ENCODE data around the gene APBA2.
"Not testable (repeated sequence)": the region's sequence is repeated elsewhere in the genome, so short reads cannot be mapped to it uniquely, and the experiment has no call there.

The APBA2 gene

DNA sequence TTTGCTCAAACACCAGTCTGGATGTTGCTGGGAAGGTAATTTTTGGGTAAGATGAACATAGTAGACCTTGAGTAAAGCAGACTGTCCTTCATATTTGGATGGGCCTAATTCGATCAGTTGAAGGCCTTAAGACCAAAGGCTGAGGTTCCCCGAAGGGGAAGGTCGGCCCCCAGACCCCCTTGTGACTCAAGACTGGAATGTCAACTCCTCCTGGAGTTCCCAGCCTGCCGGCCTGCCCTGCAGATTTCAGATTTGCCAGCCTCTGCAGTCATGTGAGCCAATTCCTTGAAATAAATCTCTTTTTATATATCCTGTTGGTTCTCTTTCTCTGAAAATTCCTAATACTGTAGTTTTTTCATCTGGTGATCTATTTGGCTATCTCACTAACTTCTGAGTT, 146.5 kb downstream of the APBA2 start:
- in situ Hi-C loops (cut with HindIII; ENCODE audit: low pct_ligation_motif_present, low pct_unique_long_range_greater_than_20kb, low sequenced_read_pairs): no loop called here

DNA sequence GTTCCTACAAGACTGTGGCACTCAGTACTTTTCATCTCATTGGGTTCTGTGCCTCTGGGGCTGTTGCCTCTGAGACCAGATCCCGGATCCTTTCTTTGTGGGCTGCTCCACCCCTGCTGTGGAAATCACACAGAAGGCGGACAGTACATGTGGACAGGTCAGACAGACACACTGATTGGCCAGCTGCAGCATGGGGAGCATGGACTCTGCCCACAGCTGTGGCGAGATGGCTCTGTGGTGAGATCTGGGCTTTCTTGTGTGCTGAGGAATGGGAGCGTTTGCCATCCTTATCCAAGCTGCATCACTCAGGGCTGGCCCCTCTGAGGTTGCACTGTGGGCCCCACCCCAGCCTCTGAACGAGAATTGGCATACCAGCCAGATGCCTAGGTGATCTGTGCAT, 147.0 kb downstream of the APBA2 start:
- no peak for DNase-seq
- in situ Hi-C loops (cut with HindIII; ENCODE audit: low pct_ligation_motif_present, low pct_unique_long_range_greater_than_20kb, low sequenced_read_pairs): no loop called here

More for the DNA sequence above, 146.5 kb downstream of the APBA2 start:
- DNase-seq: no peak

DNA sequence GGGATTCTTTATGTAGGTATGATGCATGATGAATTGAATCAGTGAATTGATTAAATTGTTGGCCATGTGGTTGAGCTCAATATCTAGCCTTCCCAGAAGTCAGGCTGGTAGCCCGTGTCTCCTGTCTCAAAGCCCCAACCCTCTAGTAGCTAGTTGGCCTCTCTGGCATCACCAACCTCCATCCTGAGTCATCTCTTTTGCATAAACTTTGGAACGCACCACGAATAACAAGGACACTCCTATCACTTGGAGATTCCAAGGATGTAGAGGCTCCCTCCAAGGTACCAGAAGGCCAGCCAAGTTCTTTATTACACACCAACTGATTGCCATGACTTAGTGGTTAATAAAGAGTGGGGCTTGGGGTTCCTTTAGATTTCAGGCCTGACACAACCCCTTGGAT, 148.4 kb downstream of the APBA2 start:
- no peak for DNase-seq
- in situ Hi-C loops (cut with HindIII; ENCODE audit: low pct_ligation_motif_present, low pct_unique_long_range_greater_than_20kb, low sequenced_read_pairs): no loop called here

DNA sequence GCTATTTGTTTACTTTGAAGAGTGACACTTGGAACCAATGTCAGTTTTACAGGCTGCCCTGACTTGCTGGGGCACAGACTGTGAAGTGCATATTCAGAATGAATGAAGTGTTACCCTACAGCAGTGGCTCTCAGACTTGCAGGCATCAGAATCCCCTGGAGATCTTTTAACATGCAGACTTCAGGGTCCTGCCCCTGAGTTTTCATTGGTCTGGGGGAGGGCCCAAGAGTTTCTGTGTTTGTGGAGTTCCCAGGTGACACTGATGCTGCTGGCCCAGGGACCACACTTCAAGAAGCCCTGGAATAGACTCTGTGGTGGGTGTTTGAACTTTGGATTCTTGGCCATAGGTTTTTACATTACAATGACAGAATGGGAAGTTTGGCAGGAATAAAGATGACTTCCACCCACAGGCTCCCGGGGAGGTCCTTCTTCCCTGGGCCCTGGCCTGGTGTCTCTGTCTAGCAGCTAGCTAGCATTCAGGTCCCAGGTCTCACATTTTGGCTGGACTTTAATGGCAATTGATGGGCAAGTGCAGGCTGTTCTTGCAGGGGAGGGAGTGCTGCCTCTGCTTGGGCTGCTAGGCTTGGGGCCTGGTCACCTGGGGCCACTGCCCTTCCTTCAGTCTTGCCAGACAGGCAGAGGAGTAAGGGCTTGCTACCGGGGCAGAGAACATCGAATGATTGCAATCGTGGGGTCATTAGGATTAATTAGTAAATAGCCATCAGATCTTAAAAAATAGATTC, 149.0 kb downstream of the APBA2 start:
- no peak for DNase-seq
- in situ Hi-C loops (cut with HindIII; ENCODE audit: low pct_ligation_motif_present, low pct_unique_long_range_greater_than_20kb, low sequenced_read_pairs): no loop called here

DNA sequence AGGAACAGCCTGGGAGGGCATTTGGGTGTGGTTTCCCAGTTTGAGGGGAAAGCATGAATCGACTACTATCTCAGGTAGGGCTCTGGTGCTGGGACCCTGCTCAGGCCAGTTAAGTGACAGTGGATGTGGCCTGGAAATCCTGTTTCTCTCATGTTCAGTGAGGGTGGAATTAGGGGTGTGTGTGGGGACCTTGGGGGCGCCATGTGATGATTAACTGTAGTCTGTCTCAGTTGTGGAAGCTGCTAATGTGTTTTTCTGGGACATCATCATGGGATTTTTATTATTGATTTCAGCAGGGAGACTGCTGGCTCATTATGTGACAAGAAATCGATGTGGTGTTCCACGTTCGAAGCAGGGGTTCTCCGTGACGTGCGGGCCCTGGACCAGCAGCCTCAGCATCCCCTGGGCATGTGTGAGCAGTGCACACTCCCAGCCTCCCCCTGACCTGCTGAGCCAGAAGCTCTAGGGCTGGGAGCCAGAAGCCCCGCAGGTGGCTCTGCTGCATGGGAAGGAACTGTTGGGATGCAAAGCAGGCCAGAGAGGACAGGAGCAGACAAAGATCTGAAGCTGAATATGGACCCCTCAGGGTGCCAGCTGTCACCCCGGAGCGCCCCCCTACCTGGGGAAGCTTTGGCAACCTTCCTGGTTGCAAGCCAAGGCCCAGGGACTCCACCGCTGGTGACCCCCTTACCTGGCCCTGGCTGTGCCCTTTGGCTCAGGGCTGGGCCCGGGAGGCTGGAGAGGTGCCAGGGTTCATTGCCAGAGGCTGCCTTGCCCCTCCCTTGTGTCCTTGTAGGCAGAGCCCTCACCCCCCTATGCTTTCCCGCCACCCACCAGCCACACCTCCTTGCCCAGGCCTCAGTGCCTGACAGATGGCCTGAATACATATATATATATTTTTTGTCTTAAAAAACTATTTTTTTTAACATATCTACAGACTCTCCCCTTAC, 149.8 kb downstream of the APBA2 start:
- in situ Hi-C loops (cut with HindIII; ENCODE audit: low pct_ligation_motif_present, low pct_unique_long_range_greater_than_20kb, low sequenced_read_pairs): no loop called here

DNA sequence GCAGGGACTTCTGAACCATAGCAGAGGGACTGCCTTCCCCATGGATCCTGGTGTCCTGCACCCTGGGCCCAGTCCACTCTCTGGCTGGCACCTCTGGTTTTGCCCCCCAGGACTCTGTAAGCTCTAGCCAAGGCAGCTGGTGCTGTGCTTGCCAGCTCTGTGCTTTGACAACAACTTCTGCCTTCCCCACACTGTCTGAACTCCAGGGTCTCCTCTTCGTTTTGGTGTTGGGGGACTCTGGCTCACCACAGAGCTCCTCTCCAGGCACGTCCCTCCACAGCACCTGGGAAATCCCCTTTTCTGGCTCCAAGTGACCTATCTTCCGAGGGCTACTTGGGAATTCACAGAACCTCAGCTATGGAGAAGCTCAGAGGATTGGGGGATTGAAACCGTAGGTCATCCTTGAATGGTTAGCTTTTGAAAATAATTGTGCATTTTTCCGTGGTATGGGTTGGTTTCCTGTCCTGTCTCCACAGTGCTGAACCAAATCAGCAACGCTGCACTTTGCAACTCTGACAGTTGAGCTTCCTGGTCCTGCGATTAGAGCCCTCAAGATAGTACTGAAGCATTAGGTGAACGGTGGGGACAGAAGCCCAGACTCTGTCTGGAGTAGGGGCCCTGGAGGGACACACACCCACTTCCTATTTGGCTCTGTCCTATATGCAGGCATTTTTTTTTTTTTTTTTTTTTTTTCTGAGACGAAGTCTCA, 152.4 kb downstream of the APBA2 start:
- in situ Hi-C loops (cut with HindIII; ENCODE audit: low pct_ligation_motif_present, low pct_unique_long_range_greater_than_20kb, low sequenced_read_pairs): no loop called here
- no peak for DNase-seq

More for the DNA sequence above, 149.8 kb downstream of the APBA2 start:
- no peak for DNase-seq

DNA sequence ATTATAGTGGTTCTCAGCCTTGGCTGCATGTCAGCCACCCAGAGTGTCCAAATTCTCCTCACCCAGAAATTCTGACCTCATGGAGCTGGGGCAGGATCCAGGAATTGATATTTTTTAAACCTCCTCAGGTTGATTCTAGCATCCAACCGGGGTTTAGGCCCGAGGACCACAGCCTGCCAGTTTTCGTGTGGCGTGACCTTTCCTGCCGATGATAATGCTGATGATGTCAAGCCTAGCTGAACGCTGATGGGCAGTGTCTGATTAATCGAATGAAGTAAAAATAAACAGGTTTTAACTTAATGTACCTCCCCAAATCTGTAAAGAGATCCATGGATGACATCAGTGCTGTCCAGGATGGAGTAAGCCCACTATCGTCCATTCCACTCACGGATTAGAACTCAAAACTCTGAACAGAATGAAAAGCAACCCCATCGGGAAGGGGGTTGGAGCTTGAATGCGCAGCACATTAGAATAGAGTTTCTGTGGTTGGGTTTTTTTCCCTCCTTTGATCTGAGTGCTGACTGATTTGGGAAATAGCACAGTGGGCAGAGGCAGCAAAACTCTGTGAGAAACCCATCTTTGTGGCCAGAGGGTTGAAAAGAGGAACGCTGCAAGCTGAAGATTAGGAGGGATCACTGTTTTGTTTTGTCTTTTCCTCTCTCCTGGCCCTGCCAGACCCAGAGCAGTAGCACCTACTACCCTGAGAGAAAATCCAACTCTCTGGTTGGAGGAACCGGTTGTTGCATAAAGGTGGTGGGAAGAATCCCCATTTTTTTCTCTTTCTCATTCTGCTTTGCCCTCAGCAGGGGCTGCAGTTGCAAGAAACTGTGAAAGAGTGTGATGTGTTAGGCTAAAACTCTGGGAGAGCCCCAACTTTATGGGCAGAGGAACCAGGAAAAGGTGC, 153.9 kb downstream of the APBA2 start:
- no peak for DNase-seq
- in situ Hi-C loops (cut with HindIII; ENCODE audit: low pct_ligation_motif_present, low pct_unique_long_range_greater_than_20kb, low sequenced_read_pairs): no loop called here

DNA sequence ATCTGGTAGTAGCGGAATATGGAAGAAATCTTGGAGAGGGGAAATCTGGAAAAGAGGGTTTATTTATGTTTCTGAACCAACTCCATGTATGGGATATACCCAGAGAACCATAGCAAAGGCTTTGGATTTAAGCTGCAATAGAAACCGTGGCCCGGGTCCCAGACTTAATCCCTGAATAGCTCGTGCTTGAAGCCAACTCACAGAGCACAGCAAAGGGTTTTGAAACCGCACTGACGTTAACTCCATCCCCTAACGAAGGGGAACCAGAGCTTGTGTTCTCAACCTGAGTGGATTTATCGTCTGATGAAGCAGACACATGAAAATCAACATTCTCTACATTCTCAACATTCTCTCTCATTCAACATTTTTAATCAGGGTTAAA, 154.6 kb downstream of the APBA2 start:
- no peak for DNase-seq
- in situ Hi-C loops (cut with HindIII; ENCODE audit: low pct_ligation_motif_present, low pct_unique_long_range_greater_than_20kb, low sequenced_read_pairs): no loop called here

DNA sequence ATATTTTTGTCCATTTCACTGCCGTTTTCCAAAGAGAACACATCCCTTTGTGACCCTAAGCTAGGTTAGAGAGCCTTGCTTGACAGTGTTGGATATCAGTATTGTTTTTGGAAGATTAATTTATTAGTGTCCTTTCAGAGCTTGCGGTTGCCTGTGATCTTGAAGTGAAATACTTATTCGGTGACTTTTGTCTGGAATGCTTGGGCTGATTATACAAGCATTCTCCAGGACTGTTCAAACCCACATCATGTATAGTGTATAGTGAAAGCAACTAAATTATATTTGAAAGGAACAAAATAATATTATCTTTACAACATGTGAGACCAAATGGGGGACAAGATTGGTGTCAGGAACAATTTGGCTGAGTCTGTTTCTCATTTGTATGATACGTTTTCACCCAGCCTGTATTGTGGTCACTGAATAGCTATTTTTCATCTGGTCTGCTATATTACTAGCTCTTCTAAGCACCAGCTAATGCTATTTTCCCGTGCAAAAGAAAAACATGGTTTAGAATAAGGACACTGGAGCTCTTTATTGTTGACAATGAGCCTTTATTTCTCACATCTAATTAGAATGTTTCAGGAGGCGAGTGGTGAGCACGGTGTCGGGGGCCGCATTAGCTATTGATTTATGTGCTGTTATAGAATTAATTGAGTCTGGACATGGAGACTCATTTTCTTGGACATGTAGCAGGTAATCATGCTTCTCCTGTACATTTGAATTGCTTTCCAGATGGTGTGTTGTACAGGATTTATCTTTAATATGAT, 158.1 kb downstream of the APBA2 start:
- in situ Hi-C loops (cut with HindIII; ENCODE audit: low pct_ligation_motif_present, low pct_unique_long_range_greater_than_20kb, low sequenced_read_pairs): no loop called here
- DNase-seq: no peak

DNA sequence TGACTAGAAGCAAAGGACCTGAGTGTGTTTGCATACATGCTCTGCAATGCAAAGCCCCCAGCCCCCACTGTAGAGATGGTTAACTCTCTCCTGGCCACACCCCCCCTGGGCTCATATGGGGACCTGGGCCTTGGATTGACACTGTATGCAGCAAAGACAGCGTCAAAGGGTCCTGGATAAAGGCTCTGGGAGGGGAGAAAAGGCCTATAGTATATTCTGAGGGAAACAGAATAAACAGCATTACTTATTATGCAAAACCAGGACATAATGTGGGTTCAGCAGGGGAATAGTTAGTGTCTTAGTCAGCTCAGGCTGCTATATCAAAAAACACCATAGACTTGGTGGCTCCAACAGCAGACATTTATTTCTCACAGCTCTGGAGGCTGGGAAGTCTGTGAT, 158.7 kb downstream of the APBA2 start:
- no peak for DNase-seq
- in situ Hi-C loops (cut with HindIII; ENCODE audit: low pct_ligation_motif_present, low pct_unique_long_range_greater_than_20kb, low sequenced_read_pairs): no loop called here

DNA sequence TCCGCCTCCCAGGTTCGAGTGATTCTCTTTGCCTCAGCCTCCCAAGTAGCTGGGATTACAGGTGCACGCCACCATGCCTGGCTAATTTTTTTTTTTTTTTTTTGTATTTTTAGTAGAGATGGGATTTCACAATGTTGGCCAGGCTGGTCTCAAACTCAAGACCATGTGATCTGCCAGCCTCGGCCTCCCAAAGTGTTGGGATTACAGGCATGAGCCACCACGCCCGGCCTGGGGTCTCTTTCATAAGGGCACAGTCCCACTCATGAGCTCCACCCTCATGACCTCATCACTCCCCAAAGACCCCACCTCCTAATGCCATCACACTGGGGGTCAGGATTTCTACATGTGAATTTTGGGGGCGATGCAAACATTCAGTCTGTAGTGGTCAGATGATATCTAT, 159.4 kb downstream of the APBA2 start:
- DNase-seq; in situ Hi-C loops (cut with HindIII; ENCODE audit: low pct_ligation_motif_present, low pct_unique_long_range_greater_than_20kb, low sequenced_read_pairs): not testable (repeated sequence)

DNA sequence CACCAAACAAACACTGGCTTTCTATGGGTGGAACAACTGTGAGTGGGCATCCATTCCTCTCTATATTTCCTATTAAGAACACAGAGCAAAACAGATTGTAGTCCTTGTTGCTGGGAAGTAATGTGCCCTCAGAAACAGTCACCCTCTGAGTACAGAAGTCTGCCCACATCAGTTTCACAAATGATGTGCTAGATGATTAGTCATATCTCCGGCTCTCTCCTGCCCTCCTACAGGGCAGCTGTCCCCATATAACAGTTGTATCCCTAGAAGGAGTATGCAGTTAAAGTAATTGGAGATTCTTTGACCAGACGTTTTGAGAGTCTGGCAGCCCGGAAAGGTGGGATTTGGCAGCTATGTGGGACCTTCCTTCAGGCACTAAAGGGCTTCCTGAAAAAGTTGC, 159.9 kb downstream of the APBA2 start:
- no peak for DNase-seq
- in situ Hi-C loops (cut with HindIII; ENCODE audit: low pct_ligation_motif_present, low pct_unique_long_range_greater_than_20kb, low sequenced_read_pairs): no loop called here

DNA sequence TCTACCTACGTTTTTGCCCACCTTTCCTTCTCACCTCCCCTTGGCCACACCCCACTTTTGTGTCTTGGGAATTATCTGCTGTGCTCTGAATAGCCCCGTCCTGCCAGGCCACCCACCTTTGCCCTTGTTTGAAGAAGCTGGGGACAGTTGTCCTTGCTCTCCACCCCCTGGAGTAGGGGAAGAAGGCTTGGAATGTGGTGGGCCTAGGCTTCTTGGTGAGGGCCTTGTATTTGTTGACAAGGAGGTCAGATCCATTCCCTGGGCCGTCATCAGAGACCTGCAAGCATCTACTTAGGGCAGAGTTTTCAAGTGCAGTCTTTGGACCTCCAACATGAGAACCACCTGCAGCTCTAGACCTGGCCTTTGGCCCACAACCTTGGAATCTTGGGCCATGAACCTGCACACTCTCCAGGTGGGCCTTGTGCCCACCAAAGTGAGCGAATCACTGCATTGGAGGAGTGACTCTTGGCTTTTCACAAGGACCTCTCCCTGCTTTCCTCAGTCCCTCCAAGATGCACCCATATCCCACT, 160.6 kb downstream of the APBA2 start:
- in situ Hi-C loops (cut with HindIII; ENCODE audit: low pct_ligation_motif_present, low pct_unique_long_range_greater_than_20kb, low sequenced_read_pairs): no loop called here
- no peak for DNase-seq

DNA sequence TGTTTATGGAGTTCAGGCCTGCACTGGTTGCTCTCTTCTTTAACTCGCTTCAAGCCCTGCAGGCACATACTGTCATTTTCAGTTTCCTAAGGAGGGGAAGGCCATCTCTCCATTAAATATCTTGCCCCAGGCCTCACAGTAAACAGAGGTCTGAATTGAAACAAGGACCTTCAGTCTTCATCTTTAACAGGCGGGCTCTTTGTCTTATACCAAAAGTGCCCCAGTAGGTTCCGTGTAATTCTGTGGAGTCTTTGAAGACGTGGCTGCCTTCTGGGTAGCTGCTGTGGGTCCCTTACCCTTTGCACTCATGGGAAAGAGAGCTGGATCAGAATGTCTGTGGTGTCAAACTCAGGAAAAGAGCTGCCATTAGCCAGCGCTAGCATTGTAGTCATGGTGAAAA, 161.2 kb downstream of the APBA2 start:
- in situ Hi-C loops (cut with HindIII; ENCODE audit: low pct_ligation_motif_present, low pct_unique_long_range_greater_than_20kb, low sequenced_read_pairs): no loop called here
- no peak for DNase-seq

DNA sequence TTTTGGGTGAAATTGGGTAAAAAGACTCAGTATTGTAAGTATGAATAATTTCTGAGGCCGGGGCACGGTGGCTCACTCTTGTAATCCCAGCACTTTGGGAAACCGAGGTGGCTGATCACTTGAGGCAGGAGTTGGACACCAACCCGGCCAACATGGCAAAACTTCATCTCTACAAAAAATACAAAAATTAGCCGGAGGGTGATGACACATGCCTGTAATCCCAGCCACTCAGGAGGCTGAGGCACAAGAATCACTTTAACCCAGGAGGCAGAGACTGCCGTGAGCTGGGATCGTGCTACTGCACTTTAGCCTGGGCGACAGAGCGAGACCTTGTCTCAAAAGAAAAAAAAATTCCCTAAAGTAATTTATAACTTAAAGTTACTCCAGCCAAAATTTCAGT, 162.2 kb downstream of the APBA2 start:
- in situ Hi-C loops (cut with HindIII; ENCODE audit: low pct_ligation_motif_present, low pct_unique_long_range_greater_than_20kb, low sequenced_read_pairs): no loop called here
- no peak for DNase-seq

DNA sequence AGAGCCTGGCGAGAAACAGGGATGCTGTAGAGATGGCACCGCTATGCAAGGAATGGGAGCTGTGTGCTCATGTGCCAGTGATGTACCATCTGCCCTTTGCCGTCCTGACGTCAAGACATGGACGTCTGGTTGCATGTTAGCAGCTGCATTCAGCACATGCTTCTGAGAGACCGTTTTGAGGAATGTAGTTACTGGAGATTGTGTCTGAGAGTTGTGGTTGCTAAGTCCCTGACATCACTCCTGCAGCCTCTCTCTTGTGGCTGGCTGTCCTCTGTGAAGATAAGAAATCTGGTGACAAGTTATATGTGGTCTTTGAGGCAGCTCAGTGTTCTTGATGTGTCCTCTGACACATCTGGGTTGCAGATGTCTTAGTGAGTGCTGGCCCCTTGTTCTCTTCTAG, 165.1 kb downstream of the APBA2 start:
- in situ Hi-C loops (cut with HindIII; ENCODE audit: low pct_ligation_motif_present, low pct_unique_long_range_greater_than_20kb, low sequenced_read_pairs): no loop called here
- no peak for DNase-seq

DNA sequence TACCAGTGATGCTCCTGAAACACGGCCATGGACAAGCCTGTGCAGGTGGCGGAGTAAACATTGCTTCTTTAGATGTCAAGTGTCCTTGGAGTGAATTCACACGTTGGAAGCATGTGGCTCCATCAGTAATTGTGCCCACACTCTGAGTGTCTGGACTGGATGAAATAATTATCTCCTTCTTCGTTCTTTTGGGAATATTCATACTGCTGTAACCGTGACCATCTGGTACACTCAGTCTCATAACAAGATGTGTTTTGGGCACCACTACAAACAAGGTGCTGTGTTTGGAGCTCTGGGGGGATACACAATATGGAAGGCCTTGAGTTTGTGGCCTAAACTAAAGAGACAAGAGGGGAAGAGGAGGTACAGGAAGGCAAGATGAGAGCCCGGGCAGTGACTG, 165.6 kb downstream of the APBA2 start:
- in situ Hi-C loops (cut with HindIII; ENCODE audit: low pct_ligation_motif_present, low pct_unique_long_range_greater_than_20kb, low sequenced_read_pairs): no loop called here

More for the DNA sequence above, 165.6 kb downstream of the APBA2 start:
- DNase-seq: no peak

Data from ACHN (cell line).